ENCODE results near the gene BCL11B. TPM values are rescaled to one million over a fixed set of nuclear protein-coding genes. Genes with fewer than 3 reads are reported as not detected.

The BCL11B gene
- polyA plus RNA-seq, 1 experiment, result not detected

GRCh38 chr14:99244941-99245563, 26.9 kb downstream of the BCL11B start:
- H3K27me3 ChIP-seq (ENCODE audit: control insufficient read depth, insufficient read depth, low read length), result peaks cover 5% of the 10 kb centered on the region; the same call in 1 of the 2 replicates
- CTCF ChIA-PET, result no interaction called here
- no peak for DNase-seq (ENCODE audit: low read depth)
- H3K4me3 ChIP-seq (ENCODE audit: low read depth, low read length), result no peak overlapping the region
- POLR2A ChIA-PET, result no interaction called here
- no peaks in the 10 kb centered on the region for H3K36me3 ChIP-seq (ENCODE audit: control insufficient read depth, insufficient read depth, low read length)
- no peak for TF ChIP-seq CTCF (IDR thresholded peaks at IDR 0.05; ENCODE audit: insufficient read depth, low read depth, low read length)

GRCh38 chr14:99244367-99244901, 27.6 kb downstream of the BCL11B start:
- no peak for DNase-seq (ENCODE audit: low read depth)
- Histone ChIP-seq H3K27me3 (ENCODE audit: control insufficient read depth, insufficient read depth, low read length) (peaks cover 5% of the 10 kb centered on the region; the same call in 1 of the 2 replicates), H3K36me3 (ENCODE audit: control insufficient read depth, insufficient read depth, low read length) (no peaks in the 10 kb centered on the region), H3K4me3 (ENCODE audit: low read depth, low read length) (no peak overlapping the region)
- POLR2A ChIA-PET, result no interaction called here
- TF ChIP-seq CTCF (IDR thresholded peaks at IDR 0.05; ENCODE audit: insufficient read depth, low read depth, low read length), result no peak
- CTCF ChIA-PET, result no interaction called here

- TF ChIP-seq CTCF (IDR thresholded peaks at IDR 0.05; ENCODE audit: insufficient read depth, low read depth, low read length), result no peak
- peaks cover 5% of the 10 kb centered on the region; the same call in 1 of the 2 replicates for H3K27me3 ChIP-seq (ENCODE audit: control insufficient read depth, insufficient read depth, low read length)
- CTCF ChIA-PET, result no interaction called here
These were observed 28.9 kb downstream of the BCL11B start for GRCh38 chr14:99242816-99243721.

GRCh38 chr14:99242238-99242637, 29.8 kb downstream of the BCL11B start:
- no peak for TF ChIP-seq CTCF (IDR thresholded peaks at IDR 0.05; ENCODE audit: insufficient read depth, low read depth, low read length)
- no peak for DNase-seq (ENCODE audit: low read depth)
- ChIA-PET CTCF (no interaction called here), POLR2A (no interaction called here)
- peaks cover 5% of the 10 kb centered on the region; the same call in 1 of the 2 replicates for H3K27me3 ChIP-seq (ENCODE audit: control insufficient read depth, insufficient read depth, low read length)
- H3K36me3 ChIP-seq (ENCODE audit: control insufficient read depth, insufficient read depth, low read length), result no peaks in the 10 kb centered on the region
- no peak overlapping the region for H3K4me3 ChIP-seq (ENCODE audit: low read depth, low read length)

More at GRCh38 chr14:99242816-99243721, 28.9 kb downstream of the BCL11B start:
- no peak for DNase-seq (ENCODE audit: low read depth)
- no peaks in the 10 kb centered on the region for H3K36me3 ChIP-seq (ENCODE audit: control insufficient read depth, insufficient read depth, low read length)
- no peak overlapping the region for H3K4me3 ChIP-seq (ENCODE audit: low read depth, low read length)
- POLR2A ChIA-PET, result no interaction called here

GRCh38 chr14:99241325-99242010, 30.5 kb downstream of the BCL11B start:
- no peak for TF ChIP-seq CTCF (IDR thresholded peaks at IDR 0.05; ENCODE audit: insufficient read depth, low read depth, low read length)
- ChIA-PET POLR2A (no interaction called here), CTCF (no interaction called here)
- no peak for DNase-seq (ENCODE audit: low read depth)
- no peaks in the 10 kb centered on the region for H3K36me3 ChIP-seq (ENCODE audit: control insufficient read depth, insufficient read depth, low read length)
- no peak overlapping the region for H3K4me3 ChIP-seq (ENCODE audit: low read depth, low read length)
- H3K27me3 ChIP-seq (ENCODE audit: control insufficient read depth, insufficient read depth, low read length), result no peaks in the 10 kb centered on the region

Data from BJ (cell line).